Effector memory CD4-positive, alpha-beta T cell (primary cell): ENCODE data around the gene C19orf38.

ENCODE experiments used
- DNase-seq, 3 donors: peaks; one replicate each; pipeline ENCODE4 v3.0.0-alpha.2; 2020
- H3K27ac ChIP-seq: 2 replicates; pipeline ENCODE4 v1.7.0; 2013; ENCODE audit warnings: mild to moderate bottlenecking, low read length, moderate library complexity; ENCODE audit not compliant: insufficient read depth, poor library complexity, severe bottlenecking
- H3K27me3 ChIP-seq: replicated peaks from 2 replicates; pipeline ENCODE4 v1.7.0; 2013; ENCODE audit warnings: mild to moderate bottlenecking, low read length; ENCODE audit not compliant: insufficient read depth, control insufficient read depth, poor library complexity, severe bottlenecking
- H3K36me3 ChIP-seq: 2 replicates; pipeline ENCODE4 v1.7.0; 2013; ENCODE audit warnings: mild to moderate bottlenecking, low read length, moderate library complexity; ENCODE audit not compliant: control insufficient read depth, insufficient read depth
- H3K4me1 ChIP-seq: 2 replicates; pipeline ENCODE4 v1.7.0; 2013; ENCODE audit warnings: low read length, mild to moderate bottlenecking; ENCODE audit not compliant: control insufficient read depth, insufficient read depth, poor library complexity, severe bottlenecking
- H3K4me3 ChIP-seq: 2 replicates; pipeline ENCODE4 v1.7.0; 2013; ENCODE audit warnings: low read length, low read depth, mild to moderate bottlenecking; ENCODE audit not compliant: insufficient read depth, poor library complexity, severe bottlenecking
- H3K9me3 ChIP-seq: 2 replicates; pipeline ENCODE4 v1.7.0; 2013; ENCODE audit warnings: mild to moderate bottlenecking, low read length, moderate library complexity; ENCODE audit not compliant: control insufficient read depth
- total RNA-seq, 3 donors: gene quantifications; one replicate each; lab custom pipeline; 2026; lab: John Stamatoyannopoulos, UW

C19orf38 gene
- 0.17 to 1.4 (median 0.17) reads per million in 3 donors for total RNA-seq

GRCh38 chr19:10848230-10848856 lies at the start of gene C19orf38:
Gene C19orf38 (plus strand): TSS chr19:10848415. CDS start chr19:10848509, 94 bp downstream.
- Histone ChIP-seq H3K36me3 (no peaks in the 10 kb centered on the region), H3K4me1 (no peaks in the 10 kb centered on the region), H3K9me3 (no peaks in the 10 kb centered on the region), H3K27me3 (no peaks in the 10 kb centered on the region), H3K4me3 (no peak within 1 kb of the TSS), H3K27ac (no peak within 1 kb of the TSS)
- no peak for DNase-seq

GRCh38 chr19:10800488-10800887 lies 47.7 kb upstream of the C19orf38 start:
- no peak overlapping the region for H3K27ac ChIP-seq
- no peaks in the 10 kb centered on the region for H3K27me3 ChIP-seq
- no peaks in the 10 kb centered on the region for H3K9me3 ChIP-seq
- DNase-seq: no peak
- H3K4me3 ChIP-seq: no peak overlapping the region
- H3K4me1 ChIP-seq: peaks cover 30% of the 10 kb centered on the region
- H3K36me3 ChIP-seq: peaks cover 43% of the 10 kb centered on the region

GRCh38 chr19:10802479-10802878 lies 45.7 kb upstream of the C19orf38 start:
- H3K27ac ChIP-seq: no peak overlapping the region
- no peak for DNase-seq
- H3K27me3 ChIP-seq: no peaks in the 10 kb centered on the region
- H3K4me3 ChIP-seq: no peak overlapping the region
- H3K9me3 ChIP-seq: no peaks in the 10 kb centered on the region
- peaks cover 39% of the 10 kb centered on the region for H3K36me3 ChIP-seq
- H3K4me1 ChIP-seq: peaks cover 10% of the 10 kb centered on the region

- Histone ChIP-seq H3K4me1 (peaks cover 3% of the 10 kb centered on the region), H3K27me3 (no peaks in the 10 kb centered on the region), H3K9me3 (no peaks in the 10 kb centered on the region), H3K4me3 (no peak overlapping the region), H3K27ac (no peak overlapping the region), H3K36me3 (peaks cover 40% of the 10 kb centered on the region)
- no peak for DNase-seq
Measured at GRCh38 chr19:10803252-10803651, 45.0 kb upstream of the C19orf38 start.

GRCh38 chr19:10805065-10805757 lies 43.0 kb upstream of the C19orf38 start:
- Histone ChIP-seq H3K27ac (no peak overlapping the region), H3K4me1 (peaks cover 12% of the 10 kb centered on the region), H3K36me3 (peaks cover 45% of the 10 kb centered on the region), H3K9me3 (no peaks in the 10 kb centered on the region), H3K4me3 (no peak overlapping the region), H3K27me3 (no peaks in the 10 kb centered on the region)
- no peak for DNase-seq

GRCh38 chr19:10805758-10806247 lies 42.4 kb upstream of the C19orf38 start:
- no peak overlapping the region for H3K4me3 ChIP-seq
- no peak for DNase-seq
- H3K27ac ChIP-seq: no peak overlapping the region
- peaks cover 46% of the 10 kb centered on the region for H3K36me3 ChIP-seq
- H3K27me3 ChIP-seq: no peaks in the 10 kb centered on the region
- H3K9me3 ChIP-seq: no peaks in the 10 kb centered on the region
- peaks cover 12% of the 10 kb centered on the region for H3K4me1 ChIP-seq

GRCh38 chr19:10808937-10809649 lies 39.1 kb upstream of the C19orf38 start:
- Histone ChIP-seq H3K4me3 (no peak overlapping the region), H3K4me1 (peaks cover 12% of the 10 kb centered on the region), H3K27ac (peak overlapping the region; percentile 5), H3K36me3 (peaks cover 44% of the 10 kb centered on the region), H3K9me3 (no peaks in the 10 kb centered on the region), H3K27me3 (no peaks in the 10 kb centered on the region)
- peak in 2 of 3 donors; percentile 7 to 14 for DNase-seq

GRCh38 chr19:10809651-10810285 lies 38.4 kb upstream of the C19orf38 start:
- no peak overlapping the region for H3K4me3 ChIP-seq
- H3K36me3 ChIP-seq: peaks cover 44% of the 10 kb centered on the region
- no peak for DNase-seq
- H3K27me3 ChIP-seq: no peaks in the 10 kb centered on the region
- peaks cover 12% of the 10 kb centered on the region for H3K4me1 ChIP-seq
- no peaks in the 10 kb centered on the region for H3K9me3 ChIP-seq
- H3K27ac ChIP-seq: no peak overlapping the region

GRCh38 chr19:10811391-10812111 lies 36.7 kb upstream of the C19orf38 start:
- H3K4me3 ChIP-seq: no peak overlapping the region
- DNase-seq: no peak
- no peaks in the 10 kb centered on the region for H3K9me3 ChIP-seq
- no peaks in the 10 kb centered on the region for H3K27me3 ChIP-seq
- no peak overlapping the region for H3K27ac ChIP-seq
- H3K4me1 ChIP-seq: peaks cover 12% of the 10 kb centered on the region
- H3K36me3 ChIP-seq: peaks cover 54% of the 10 kb centered on the region
